Measurements from ENCODE around the gene CARD16. TPM values are rescaled to one million over a fixed set of nuclear protein-coding genes. Genes with fewer than 3 reads are reported as not detected.
"Not testable (repeated sequence)": the region's sequence is repeated elsewhere in the genome, so short reads cannot be mapped to it uniquely, and the experiment has no call there.

The CARD16 gene
- 10 to 100 TPM; 25.4 to 53.0 (median 43.6) TPM for total RNA-seq
- long read RNA-seq, donor 1, partial matches to known transcripts = 0 of 7 reads
- long read RNA-seq, donor 1, other reads (novel, unspliced or antisense) = 0 of 7 reads
- long read RNA-seq, donor 2, transcript CARD16-201 (4 exons, 613 nt) = major isoform, 14 of 33 reads
- long read RNA-seq, donor 2, transcript CARD16-202 (3 exons, 686 nt) = major isoform, 14 of 33 reads
- long read RNA-seq, donor 2, partial matches to known transcripts = 3 of 33 reads
- long read RNA-seq, donor 2, other reads (novel, unspliced or antisense) = 2 of 33 reads

DNA sequence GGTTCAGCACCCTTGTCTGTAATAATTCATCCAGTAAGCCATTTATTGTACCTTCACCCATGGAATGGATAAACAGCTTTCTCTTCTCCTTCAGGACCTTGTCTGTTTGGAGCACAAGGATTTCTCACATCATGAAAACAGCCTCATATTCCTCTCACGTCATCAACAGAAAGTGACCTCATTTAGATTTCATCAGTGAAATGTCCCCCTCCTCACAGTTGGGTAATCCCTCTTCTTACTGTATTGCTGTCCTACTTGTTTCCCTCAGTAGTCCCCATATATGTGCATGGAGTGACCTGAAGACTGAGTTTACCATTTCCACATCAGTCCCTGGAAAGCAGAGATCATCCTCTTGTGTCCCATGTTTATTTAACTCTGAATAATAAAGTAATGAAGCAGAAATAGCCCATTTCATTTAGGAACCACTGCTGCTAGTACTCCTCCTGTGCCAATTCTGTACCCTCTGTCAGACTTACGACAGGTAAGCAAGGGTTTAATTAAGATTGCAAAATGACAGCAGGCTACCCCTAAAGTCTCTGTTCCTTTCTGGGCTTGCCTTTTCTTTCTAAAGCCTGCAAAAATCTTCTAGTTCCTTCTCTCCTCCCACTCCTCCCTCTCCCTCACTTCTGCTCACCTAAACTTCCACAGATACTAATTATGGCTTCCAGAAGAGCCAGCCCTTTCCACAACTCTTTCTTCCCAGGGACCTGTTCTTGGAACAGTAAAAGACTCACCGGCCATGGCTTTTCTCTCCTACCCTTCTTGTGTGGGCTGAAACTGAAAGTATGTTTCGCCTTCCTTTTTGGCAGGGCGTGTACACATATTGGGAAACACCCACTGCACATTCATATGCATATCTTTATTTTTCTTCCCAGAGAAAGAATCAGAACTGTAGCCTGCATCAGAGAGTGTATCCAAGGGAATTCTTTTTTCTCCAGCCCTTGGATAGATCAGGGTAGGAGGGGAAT, at the start of gene CARD16:
Gene CARD16, minus strand, starts transcription at position 779 of the 968 bp plus-strand sequence. Its CDS starts 38 bp downstream, at position 741.
- intact Hi-C loops (cut with DNase I, micrococcal nuclease); H3K36me3 ChIP-seq (ENCODE audit: low read depth); H3K9me3 ChIP-seq: not testable (repeated sequence)
- Histone ChIP-seq H3K4me3 (peak within 1 kb of the TSS; percentile 19), H3K4me1 (ENCODE audit: low read depth) (peaks cover 27% of the 10 kb centered on the region)
- DNase-seq = peak in 1 of 3 donors; percentile 79
- ATAC-seq = peak; percentile 92

DNA sequence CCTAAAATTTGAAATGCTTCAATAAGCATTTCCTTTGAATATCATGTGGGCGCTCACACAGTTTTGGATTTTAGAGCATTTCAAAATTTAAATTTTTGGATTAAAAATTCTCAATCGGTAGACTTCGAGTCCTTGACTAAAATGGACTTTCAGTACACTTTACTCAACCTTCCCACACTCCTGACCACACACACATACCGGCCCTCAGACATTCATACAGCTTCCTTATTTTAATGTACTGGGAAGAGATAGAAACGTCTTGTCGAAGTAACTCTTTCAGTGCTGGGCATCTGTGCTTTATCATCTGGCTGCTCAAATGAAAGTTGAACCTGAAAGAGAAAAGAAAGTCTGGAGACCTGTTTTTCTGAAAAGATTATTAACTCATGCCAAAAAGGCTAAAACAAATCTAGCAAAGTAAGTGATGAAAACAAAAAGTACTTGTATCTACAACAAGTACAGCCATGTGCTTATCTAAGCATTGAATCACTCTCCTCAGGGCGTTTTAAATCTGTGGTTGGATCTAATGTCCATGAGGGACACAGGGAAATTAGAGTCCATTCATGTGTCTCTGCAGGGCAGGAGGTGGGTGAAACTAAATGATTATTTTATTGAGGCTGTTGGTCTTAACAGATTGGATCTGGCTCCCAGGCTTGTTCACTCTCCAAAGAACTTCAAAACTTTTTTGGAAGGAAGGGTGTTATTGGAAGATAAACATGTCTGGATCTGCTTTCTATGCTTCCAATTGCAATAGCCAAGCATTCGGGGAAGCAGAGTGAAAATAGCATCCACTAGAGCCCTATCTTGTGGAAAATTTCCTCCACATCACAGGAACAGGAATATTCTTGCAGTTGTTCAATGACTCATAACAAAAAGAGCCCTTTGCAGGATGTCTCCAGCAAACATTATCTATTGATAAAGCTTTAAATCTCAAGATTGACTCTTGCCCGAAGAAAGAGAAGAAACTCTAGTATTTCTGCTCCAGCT, 47.4 kb upstream of the CARD16 start:
- intact Hi-C loops (cut with DNase I, micrococcal nuclease) = no loop called here
- no peaks in the 10 kb centered on the region for H3K9me3 ChIP-seq
- H3K4me3 ChIP-seq = no peak overlapping the region
- DNase-seq (no peak), ATAC-seq (no peak)
- no peaks in the 10 kb centered on the region for H3K4me1 ChIP-seq (ENCODE audit: low read depth)
- no peaks in the 10 kb centered on the region for H3K36me3 ChIP-seq (ENCODE audit: low read depth)
- TF ChIP-seq, protein P1, sequence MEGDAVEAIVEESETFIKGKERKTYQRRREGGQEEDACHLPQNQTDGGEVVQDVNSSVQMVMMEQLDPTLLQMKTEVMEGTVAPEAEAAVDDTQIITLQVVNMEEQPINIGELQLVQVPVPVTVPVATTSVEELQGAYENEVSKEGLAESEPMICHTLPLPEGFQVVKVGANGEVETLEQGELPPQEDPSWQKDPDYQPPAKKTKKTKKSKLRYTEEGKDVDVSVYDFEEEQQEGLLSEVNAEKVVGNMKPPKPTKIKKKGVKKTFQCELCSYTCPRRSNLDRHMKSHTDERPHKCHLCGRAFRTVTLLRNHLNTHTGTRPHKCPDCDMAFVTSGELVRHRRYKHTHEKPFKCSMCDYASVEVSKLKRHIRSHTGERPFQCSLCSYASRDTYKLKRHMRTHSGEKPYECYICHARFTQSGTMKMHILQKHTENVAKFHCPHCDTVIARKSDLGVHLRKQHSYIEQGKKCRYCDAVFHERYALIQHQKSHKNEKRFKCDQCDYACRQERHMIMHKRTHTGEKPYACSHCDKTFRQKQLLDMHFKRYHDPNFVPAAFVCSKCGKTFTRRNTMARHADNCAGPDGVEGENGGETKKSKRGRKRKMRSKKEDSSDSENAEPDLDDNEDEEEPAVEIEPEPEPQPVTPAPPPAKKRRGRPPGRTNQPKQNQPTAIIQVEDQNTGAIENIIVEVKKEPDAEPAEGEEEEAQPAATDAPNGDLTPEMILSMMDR (IDR thresholded peaks at IDR 0.05) = no peak

DNA sequence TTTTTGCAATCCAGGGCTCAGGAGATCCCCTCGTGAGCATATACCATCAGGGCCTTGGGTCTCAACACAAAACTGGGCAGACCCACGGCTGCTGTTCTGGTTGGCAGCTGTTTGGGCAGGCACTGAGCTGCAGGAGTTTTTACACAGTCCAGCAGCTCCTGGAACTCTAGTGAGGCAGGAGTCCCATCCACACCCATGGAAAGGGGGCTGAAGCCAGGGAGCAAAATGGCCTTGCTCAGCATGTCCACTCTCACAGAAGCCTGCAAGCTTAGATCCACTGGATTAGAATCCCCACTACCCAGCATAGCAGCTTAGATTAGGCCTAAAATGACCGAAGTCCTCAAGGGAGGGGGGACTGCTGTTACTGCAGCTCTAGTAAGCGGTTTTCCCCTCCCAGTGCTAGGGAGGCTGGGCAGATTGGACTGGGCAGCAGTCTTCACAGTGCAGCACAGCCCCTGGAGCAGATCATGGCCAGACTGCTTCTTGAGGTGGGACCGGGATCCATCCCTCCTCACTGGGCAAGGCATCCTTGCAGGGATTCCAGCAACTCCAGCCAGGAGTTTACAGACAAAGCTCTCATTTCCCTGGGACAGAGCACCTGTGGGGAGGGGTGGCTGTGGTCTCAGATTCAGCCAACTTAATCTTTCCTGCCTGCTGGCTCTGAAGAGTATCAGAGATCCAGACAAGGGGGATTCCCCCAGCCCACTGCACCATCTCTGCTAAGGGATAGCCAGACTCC, 36.4 kb upstream of the CARD16 start:
- intact Hi-C loops (cut with DNase I, micrococcal nuclease) = no loop called here
- no peaks in the 10 kb centered on the region for H3K36me3 ChIP-seq (ENCODE audit: low read depth)
- peaks cover 2% of the 10 kb centered on the region for H3K4me1 ChIP-seq (ENCODE audit: low read depth)
- no peak for DNase-seq
- no peak for ATAC-seq
- H3K4me3 ChIP-seq = no peak overlapping the region
- TF ChIP-seq, protein P1 (IDR thresholded peaks at IDR 0.05) = no peak
- no peaks in the 10 kb centered on the region for H3K9me3 ChIP-seq

DNA sequence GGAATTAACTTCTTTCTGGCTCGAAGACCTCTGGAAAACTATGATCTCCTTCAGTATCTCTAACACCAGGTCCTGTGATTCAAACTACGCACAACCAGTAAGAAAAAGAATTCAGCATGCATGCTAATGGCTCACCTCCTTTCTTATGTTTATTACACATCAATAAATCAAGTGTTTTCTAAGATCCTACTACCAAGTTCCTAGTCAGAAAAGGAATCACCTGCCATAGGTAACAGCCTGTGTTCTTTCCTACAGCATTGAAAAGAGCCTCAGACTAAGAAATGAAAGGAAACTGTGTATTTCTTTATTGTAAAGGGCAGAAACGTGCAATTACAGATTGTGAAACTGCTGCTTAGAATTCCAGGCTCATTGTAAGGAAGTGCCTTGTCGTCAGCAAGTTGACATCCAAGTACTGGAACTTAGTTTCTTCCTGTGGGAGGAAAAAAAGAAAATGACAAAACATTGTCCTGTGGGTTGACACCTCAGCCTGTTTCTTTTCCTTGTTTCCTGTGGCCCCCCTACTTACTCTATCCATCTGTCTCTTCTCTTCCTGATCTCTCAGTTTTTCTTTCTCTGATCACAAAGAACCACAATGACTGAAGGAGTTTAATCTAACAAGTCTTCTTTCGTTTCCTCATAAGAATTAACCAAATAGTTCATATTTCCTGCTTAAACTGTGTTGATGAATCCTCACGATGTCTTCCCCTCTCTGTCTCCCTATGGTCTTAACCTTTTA, 35.2 kb upstream of the CARD16 start:
- H3K36me3 ChIP-seq (ENCODE audit: low read depth); intact Hi-C loops (cut with DNase I, micrococcal nuclease); H3K9me3 ChIP-seq; H3K4me1 ChIP-seq (ENCODE audit: low read depth); H3K4me3 ChIP-seq; DNase-seq: not testable (repeated sequence)
- peak; percentile 80 for ATAC-seq

DNA sequence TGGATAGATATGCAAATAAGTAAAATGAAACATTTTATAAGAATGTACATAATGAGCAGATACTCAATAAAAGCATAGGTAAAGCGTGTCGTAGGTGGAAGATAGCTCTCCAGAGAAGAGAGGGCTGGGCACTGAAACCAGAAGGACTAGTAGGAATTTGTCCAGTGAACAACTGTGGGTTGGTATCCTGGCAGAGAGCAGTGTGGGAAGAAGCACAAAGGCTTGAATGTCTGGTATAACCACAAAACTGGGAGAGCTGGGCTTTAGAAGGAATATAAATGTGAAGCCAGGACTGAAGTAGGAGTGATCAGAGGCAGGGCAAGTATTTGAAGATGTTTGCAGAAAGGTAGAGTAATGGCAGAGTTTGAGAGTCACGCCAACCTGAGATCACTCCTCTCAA, 33.1 kb upstream of the CARD16 start:
- ATAC-seq (no peak), DNase-seq (no peak)
- TF ChIP-seq, protein P1 (IDR thresholded peaks at IDR 0.05) = no peak
- H3K4me3 ChIP-seq = no peak overlapping the region
- H3K36me3 ChIP-seq (ENCODE audit: low read depth) = no peaks in the 10 kb centered on the region
- H3K9me3 ChIP-seq = no peaks in the 10 kb centered on the region
- intact Hi-C loops (cut with DNase I, micrococcal nuclease) = no loop called here
- H3K4me1 ChIP-seq (ENCODE audit: low read depth) = peaks cover 2% of the 10 kb centered on the region

DNA sequence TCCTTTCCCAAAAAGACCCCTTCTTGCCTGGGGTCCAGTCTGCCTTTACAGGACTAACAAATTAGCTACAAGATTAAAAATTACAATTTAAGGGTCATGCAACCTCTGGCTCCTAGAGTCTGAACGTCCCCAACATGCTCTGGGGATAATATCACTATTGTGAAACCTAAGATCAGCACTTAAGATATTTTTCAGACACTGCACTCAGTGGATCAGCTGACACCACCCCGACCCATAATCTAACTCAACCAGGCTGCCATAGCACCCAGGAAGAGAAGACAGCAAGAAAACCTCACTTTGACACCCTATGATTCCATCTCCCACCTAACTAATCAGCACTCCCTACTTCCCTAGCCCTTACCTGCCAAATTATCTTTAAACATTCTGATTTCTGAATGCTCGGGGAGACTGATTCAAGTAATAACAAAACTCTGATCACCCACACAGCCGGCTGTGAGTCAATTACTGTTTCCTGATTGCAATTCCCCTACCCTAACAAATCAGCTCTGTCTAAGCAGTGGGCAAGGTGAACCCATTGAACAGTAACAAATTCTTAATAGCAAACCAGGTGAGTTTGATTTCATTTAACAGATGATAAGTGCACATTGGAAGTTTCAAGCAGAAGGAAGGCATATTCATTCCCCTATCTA, 32.1 kb upstream of the CARD16 start:
- H3K4me1 ChIP-seq (ENCODE audit: low read depth); H3K9me3 ChIP-seq; H3K4me3 ChIP-seq; ATAC-seq; H3K36me3 ChIP-seq (ENCODE audit: low read depth); DNase-seq; intact Hi-C loops (cut with DNase I, micrococcal nuclease): not testable (repeated sequence)
